ENCODE results near the gene GLT8D1.
"Not testable (repeated sequence)": the region's sequence is repeated elsewhere in the genome, so short reads cannot be mapped to it uniquely, and the experiment has no call there.

GLT8D1 gene

GRCh38 chr3:52730681-52731080, 25.1 kb upstream of the GLT8D1 start:
- no peak for DNase-seq (ENCODE audit: low read depth, low spot score)
- Histone ChIP-seq H3K36me3 (ENCODE audit: control insufficient read depth, insufficient read depth, low read length) (no peaks in the 10 kb centered on the region; the same call in 1 of the 2 replicates), H3K4me3 (ENCODE audit: low read length) (no peak overlapping the region), H3K9me3 (ENCODE audit: control insufficient read depth, insufficient read depth, low read length) (no peaks in the 10 kb centered on the region), H3K27me3 (ENCODE audit: control insufficient read depth, insufficient read depth, low read length) (no peaks in the 10 kb centered on the region), H3K4me1 (ENCODE audit: control insufficient read depth, insufficient read depth, low read length) (no peaks in the 10 kb centered on the region), H3K27ac (ENCODE audit: low read length) (no peak overlapping the region)

- not testable (repeated sequence) for H3K36me3 ChIP-seq (ENCODE audit: control insufficient read depth, insufficient read depth, low read length); H3K9me3 ChIP-seq (ENCODE audit: control insufficient read depth, insufficient read depth, low read length); H3K4me3 ChIP-seq (ENCODE audit: low read length); DNase-seq (ENCODE audit: low read depth, low spot score); H3K27ac ChIP-seq (ENCODE audit: low read length); H3K4me1 ChIP-seq (ENCODE audit: control insufficient read depth, insufficient read depth, low read length); H3K27me3 ChIP-seq (ENCODE audit: control insufficient read depth, insufficient read depth, low read length)
- WGBS (ENCODE audit: insufficient coverage, insufficient read length) = no CpG with 5 or more reads among the region's 3 CpGs
Measured at GRCh38 chr3:52728753-52729152, 23.2 kb upstream of the GLT8D1 start.

GRCh38 chr3:52724511-52724910, 18.9 kb upstream of the GLT8D1 start:
- WGBS (ENCODE audit: insufficient coverage, insufficient read length) = no CpG with 5 or more reads among the region's 1 CpG
- no peaks in the 10 kb centered on the region for H3K4me1 ChIP-seq (ENCODE audit: control insufficient read depth, insufficient read depth, low read length)
- no peak overlapping the region for H3K4me3 ChIP-seq (ENCODE audit: low read length)
- H3K9me3 ChIP-seq (ENCODE audit: control insufficient read depth, insufficient read depth, low read length) = no peaks in the 10 kb centered on the region
- H3K27ac ChIP-seq (ENCODE audit: low read length) = no peak overlapping the region
- no peaks in the 10 kb centered on the region for H3K27me3 ChIP-seq (ENCODE audit: control insufficient read depth, insufficient read depth, low read length)
- no peaks in the 10 kb centered on the region for H3K36me3 ChIP-seq (ENCODE audit: control insufficient read depth, insufficient read depth, low read length)
- no peak for DNase-seq (ENCODE audit: low read depth, low spot score)

GRCh38 chr3:52723935-52724334, 18.3 kb upstream of the GLT8D1 start:
- no peak for DNase-seq (ENCODE audit: low read depth, low spot score)
- Histone ChIP-seq H3K4me1 (ENCODE audit: control insufficient read depth, insufficient read depth, low read length) (no peaks in the 10 kb centered on the region), H3K27me3 (ENCODE audit: control insufficient read depth, insufficient read depth, low read length) (no peaks in the 10 kb centered on the region), H3K27ac (ENCODE audit: low read length) (no peak overlapping the region), H3K4me3 (ENCODE audit: low read length) (no peak overlapping the region), H3K9me3 (ENCODE audit: control insufficient read depth, insufficient read depth, low read length) (no peaks in the 10 kb centered on the region), H3K36me3 (ENCODE audit: control insufficient read depth, insufficient read depth, low read length) (no peaks in the 10 kb centered on the region; the same call in 1 of the 2 replicates)
- WGBS (ENCODE audit: insufficient coverage, insufficient read length) = no CpG with 5 or more reads among the region's 5 CpGs

GRCh38 chr3:52722491-52722890, 16.9 kb upstream of the GLT8D1 start:
- DNase-seq (ENCODE audit: low read depth, low spot score) = no peak

GRCh38 chr3:52721730-52722008, 16.1 kb upstream of the GLT8D1 start:
- Histone ChIP-seq H3K27ac (ENCODE audit: low read length) (no peak overlapping the region), H3K4me3 (ENCODE audit: low read length) (no peak overlapping the region), H3K9me3 (ENCODE audit: control insufficient read depth, insufficient read depth, low read length) (no peaks in the 10 kb centered on the region), H3K36me3 (ENCODE audit: control insufficient read depth, insufficient read depth, low read length) (no peaks in the 10 kb centered on the region; the same call in 1 of the 2 replicates), H3K27me3 (ENCODE audit: control insufficient read depth, insufficient read depth, low read length) (no peaks in the 10 kb centered on the region), H3K4me1 (ENCODE audit: control insufficient read depth, insufficient read depth, low read length) (no peaks in the 10 kb centered on the region)
- WGBS (ENCODE audit: insufficient coverage, insufficient read length) = no CpG with 5 or more reads among the region's 1 CpG
- no peak for DNase-seq (ENCODE audit: low read depth, low spot score)

More at GRCh38 chr3:52722491-52722890, 16.9 kb upstream of the GLT8D1 start:
- no peak overlapping the region for H3K4me3 ChIP-seq (ENCODE audit: low read length)
- no peaks in the 10 kb centered on the region for H3K4me1 ChIP-seq (ENCODE audit: control insufficient read depth, insufficient read depth, low read length)
- H3K27me3 ChIP-seq (ENCODE audit: control insufficient read depth, insufficient read depth, low read length) = no peaks in the 10 kb centered on the region
- H3K9me3 ChIP-seq (ENCODE audit: control insufficient read depth, insufficient read depth, low read length) = no peaks in the 10 kb centered on the region
- H3K36me3 ChIP-seq (ENCODE audit: control insufficient read depth, insufficient read depth, low read length) = no peaks in the 10 kb centered on the region; the same call in 1 of the 2 replicates
- no CpG with 5 or more reads among the region's 7 CpGs for WGBS (ENCODE audit: insufficient coverage, insufficient read length)
- H3K27ac ChIP-seq (ENCODE audit: low read length) = no peak overlapping the region

GRCh38 chr3:52721002-52721729, 15.6 kb upstream of the GLT8D1 start:
- H3K9me3 ChIP-seq (ENCODE audit: control insufficient read depth, insufficient read depth, low read length) = no peaks in the 10 kb centered on the region

GRCh38 chr3:52719618-52720017, 14.0 kb upstream of the GLT8D1 start:
- Histone ChIP-seq H3K27me3 (ENCODE audit: control insufficient read depth, insufficient read depth, low read length) (no peaks in the 10 kb centered on the region), H3K36me3 (ENCODE audit: control insufficient read depth, insufficient read depth, low read length) (no peaks in the 10 kb centered on the region; the same call in 1 of the 2 replicates), H3K4me1 (ENCODE audit: control insufficient read depth, insufficient read depth, low read length) (peaks cover 2% of the 10 kb centered on the region; the same call in 1 of the 2 replicates), H3K9me3 (ENCODE audit: control insufficient read depth, insufficient read depth, low read length) (no peaks in the 10 kb centered on the region), H3K4me3 (ENCODE audit: low read length) (no peak overlapping the region), H3K27ac (ENCODE audit: low read length) (no peak overlapping the region)
- DNase-seq (ENCODE audit: low read depth, low spot score) = no peak

More at GRCh38 chr3:52721002-52721729, 15.6 kb upstream of the GLT8D1 start:
- Histone ChIP-seq H3K27me3 (ENCODE audit: control insufficient read depth, insufficient read depth, low read length) (no peaks in the 10 kb centered on the region), H3K4me1 (ENCODE audit: control insufficient read depth, insufficient read depth, low read length) (no peaks in the 10 kb centered on the region), H3K27ac (ENCODE audit: low read length) (no peak overlapping the region), H3K36me3 (ENCODE audit: control insufficient read depth, insufficient read depth, low read length) (no peaks in the 10 kb centered on the region; the same call in 1 of the 2 replicates), H3K4me3 (ENCODE audit: low read length) (no peak overlapping the region)
- WGBS (ENCODE audit: insufficient coverage, insufficient read length) = no CpG with 5 or more reads among the region's 6 CpGs
- DNase-seq (ENCODE audit: low read depth, low spot score) = no peak

- H3K4me1 ChIP-seq (ENCODE audit: control insufficient read depth, insufficient read depth, low read length) = peaks cover 2% of the 10 kb centered on the region; the same call in 1 of the 2 replicates
- no peak overlapping the region for H3K27ac ChIP-seq (ENCODE audit: low read length)
- DNase-seq (ENCODE audit: low read depth, low spot score) = no peak
- no peak overlapping the region for H3K4me3 ChIP-seq (ENCODE audit: low read length)
- WGBS (ENCODE audit: insufficient coverage, insufficient read length) = no CpG with 5 or more reads among the region's 11 CpGs
- no peaks in the 10 kb centered on the region for H3K9me3 ChIP-seq (ENCODE audit: control insufficient read depth, insufficient read depth, low read length)
- H3K36me3 ChIP-seq (ENCODE audit: control insufficient read depth, insufficient read depth, low read length) = no peaks in the 10 kb centered on the region; the same call in 1 of the 2 replicates
- H3K27me3 ChIP-seq (ENCODE audit: control insufficient read depth, insufficient read depth, low read length) = no peaks in the 10 kb centered on the region
Measured at GRCh38 chr3:52715714-52716305, 10.2 kb upstream of the GLT8D1 start.

GRCh38 chr3:52714335-52715302, 9.0 kb upstream of the GLT8D1 start:
- Histone ChIP-seq H3K27me3 (ENCODE audit: control insufficient read depth, insufficient read depth, low read length) (no peaks in the 10 kb centered on the region), H3K4me1 (ENCODE audit: control insufficient read depth, insufficient read depth, low read length) (peaks cover 2% of the 10 kb centered on the region; the same call in 1 of the 2 replicates), H3K4me3 (ENCODE audit: low read length) (peak overlapping the region; percentile 44; the same call in 1 of the 2 replicates), H3K36me3 (ENCODE audit: control insufficient read depth, insufficient read depth, low read length) (no peaks in the 10 kb centered on the region; the same call in 1 of the 2 replicates), H3K9me3 (ENCODE audit: control insufficient read depth, insufficient read depth, low read length) (no peaks in the 10 kb centered on the region), H3K27ac (ENCODE audit: low read length) (no peak overlapping the region)
- DNase-seq (ENCODE audit: low read depth, low spot score) = peak; percentile 84
- no CpG with 5 or more reads among the region's 39 CpGs for WGBS (ENCODE audit: insufficient coverage, insufficient read length)
